Neuronal stem cell (in vitro differentiated cells): ENCODE data around the gene SPATS2L.

Experiments used
- DNase-seq: peaks from one replicate; pipeline ENCODE4 v3.0.0-alpha.2; 2013; ENCODE audit warnings: low spot score
- H2AFZ ChIP-seq: one replicate; pipeline ENCODE4 v1.6.1; 2013; ENCODE audit warnings: mild to moderate bottlenecking, low read length, inconsistent platforms
- H2AK5ac ChIP-seq: 2 replicates; pipeline ENCODE4 v1.6.1; 2013; ENCODE audit warnings: low read depth, mild to moderate bottlenecking, inconsistent platforms, low read length, moderate library complexity, mixed read lengths
- H2BK120ac ChIP-seq: 2 replicates; pipeline ENCODE4 v1.6.1; 2013; ENCODE audit warnings: low read depth, mild to moderate bottlenecking, inconsistent platforms, low read length, moderate library complexity, mixed read lengths
- H2BK12ac ChIP-seq: one replicate; pipeline ENCODE4 v1.6.1; 2013; ENCODE audit warnings: low read length, inconsistent platforms
- H2BK15ac ChIP-seq: 2 replicates; pipeline ENCODE4 v1.6.1; 2013; ENCODE audit warnings: mild to moderate bottlenecking, low read length, inconsistent platforms, mixed read lengths
- H2BK5ac ChIP-seq: one replicate; pipeline ENCODE4 v1.6.1; 2013; ENCODE audit warnings: inconsistent platforms, mild to moderate bottlenecking, low read length, moderate library complexity
- H3K14ac ChIP-seq: one replicate; pipeline ENCODE4 v1.6.1; 2013; ENCODE audit warnings: low read length, inconsistent platforms
- H3K18ac ChIP-seq: 2 replicates; pipeline ENCODE4 v1.6.1; 2013; ENCODE audit warnings: low read length, inconsistent platforms
- H3K23ac ChIP-seq: 2 replicates; pipeline ENCODE4 v1.6.1; 2013; ENCODE audit warnings: low read depth, mild to moderate bottlenecking, mixed read lengths, low read length, inconsistent platforms; ENCODE audit not compliant: poor library complexity
- H3K27ac ChIP-seq: replicated peaks from 3 replicates; pipeline ENCODE4 v1.5.1; 2013; ENCODE audit warnings: low read length, inconsistent platforms
- H3K27me3 ChIP-seq, 3 experiments: 2 replicates each; pipeline ENCODE4 v1.6.1; 2013; ENCODE audit warnings: low read length in 3 of 3, mild to moderate bottlenecking in 2 of 3, inconsistent platforms in 1 of 3, low read depth in 1 of 3, mixed read lengths in 1 of 3, moderate library complexity in 1 of 3; ENCODE audit not compliant: control insufficient read depth in 3 of 3, insufficient read depth in 3 of 3
- H3K36me3 ChIP-seq, 2 donors: replicated peaks in 1 of 2; 2 replicates each; pipeline ENCODE4 v1.6.1; 2013; ENCODE audit warnings: low read length in 2 of 2; ENCODE audit not compliant: control insufficient read depth in 2 of 2, insufficient read depth in 2 of 2
- H3K4ac ChIP-seq: 2 replicates; pipeline ENCODE4 v1.6.1; 2013; ENCODE audit warnings: inconsistent platforms, mild to moderate bottlenecking, low read length, moderate library complexity
- H3K4me1 ChIP-seq, 2 donors: 1 replicate in 1 of 2; 2 replicates in 1 of 2; pipeline ENCODE4 v1.6.1; 2013; ENCODE audit warnings: low read length in 2 of 2, low read depth in 1 of 2; ENCODE audit not compliant: control insufficient read depth in 2 of 2, insufficient read depth in 1 of 2
- H3K4me2 ChIP-seq: one replicate; pipeline ENCODE4 v1.6.1; 2013; ENCODE audit warnings: mild to moderate bottlenecking, low read length, inconsistent platforms; ENCODE audit not compliant: insufficient read depth, poor library complexity, severe bottlenecking
- H3K4me3 ChIP-seq, 2 donors: 2 replicates each; pipeline ENCODE4 v1.5.1; 2013; ENCODE audit warnings: low read length in 2 of 2, mild to moderate bottlenecking in 2 of 2, inconsistent platforms in 1 of 2, moderate library complexity in 1 of 2
- H3K79me1 ChIP-seq: one replicate; pipeline ENCODE4 v1.6.1; 2013; ENCODE audit warnings: low read depth, mild to moderate bottlenecking, inconsistent platforms, low read length, moderate library complexity
- H3K9ac ChIP-seq: one replicate; pipeline ENCODE4 v1.6.1; 2013; ENCODE audit warnings: mild to moderate bottlenecking, low read depth, low read length, inconsistent platforms; ENCODE audit not compliant: poor library complexity
- H3K9me3 ChIP-seq, 2 donors: replicated peaks in 1 of 2; 2 replicates each; pipeline versions ENCODE3 to v1.6.1; 2013; ENCODE audit warnings: low read length in 2 of 2, mild to moderate bottlenecking in 2 of 2, inconsistent platforms in 1 of 2, low read depth in 1 of 2, mixed read lengths in 1 of 2, moderate library complexity in 1 of 2; ENCODE audit not compliant: control insufficient read depth in 2 of 2, insufficient read depth in 1 of 2
- H4K8ac ChIP-seq: one replicate; pipeline ENCODE4 v1.6.1; 2013; ENCODE audit warnings: low read depth, mild to moderate bottlenecking, inconsistent platforms, low read length, moderate library complexity
- H4K91ac ChIP-seq: one replicate; pipeline ENCODE4 v1.6.1; 2013; ENCODE audit warnings: low read length, low read depth, mild to moderate bottlenecking, inconsistent platforms; ENCODE audit not compliant: poor library complexity
- WGBS, 2 donors: extraction: QIAGEN DNeasy Blood & Tissue Kit; methylation state at CpG; one replicate each; pipeline ENCODE4 v1.1.7; 2013; ENCODE audit warnings: missing lambda C conversion rate in 2 of 2, mixed read lengths in 1 of 2; ENCODE audit not compliant: insufficient read length in 2 of 2, insufficient replicate concordance in 1 of 2; ENCODE audit errors: extremely low coverage in 2 of 2; 5-methylcytosine and 5-hydroxymethylcytosine counted together

SPATS2L gene

DNA sequence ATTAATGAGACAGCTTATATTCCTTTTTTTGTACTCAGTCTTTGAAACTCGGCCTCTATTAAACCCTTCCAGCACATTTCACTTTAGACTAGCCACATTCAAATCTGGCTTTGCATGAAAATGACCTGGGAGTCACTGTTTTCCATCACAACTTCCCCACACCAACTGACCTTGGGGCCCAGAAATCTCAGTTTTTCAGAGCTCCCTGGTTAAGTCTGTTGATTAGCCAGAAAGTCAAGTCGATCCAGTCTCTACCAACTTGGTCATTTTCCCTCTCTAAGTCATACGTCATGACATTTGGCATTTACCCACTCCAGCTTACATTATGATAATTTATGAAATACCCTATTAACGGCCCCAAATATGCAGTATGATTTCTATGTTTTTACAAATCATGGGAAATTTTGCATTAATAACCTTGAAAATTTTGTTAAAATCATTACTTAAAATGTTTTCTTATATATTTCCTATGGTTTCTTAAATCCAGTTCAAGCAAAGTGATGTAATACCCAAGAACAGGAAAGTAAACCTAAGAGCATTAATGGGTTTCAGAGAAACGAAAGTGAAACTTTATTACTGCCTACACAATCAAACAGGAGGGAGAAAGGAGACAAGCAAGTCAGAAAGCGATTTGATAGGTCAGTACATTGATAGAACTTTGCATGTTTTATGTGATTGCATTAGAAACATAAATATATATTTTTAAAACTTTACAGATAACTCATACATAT is 77.1 kb downstream of the SPATS2L start:
- H3K4me1 ChIP-seq = peaks cover 22 to 38% of the 10 kb centered on the region in 2 donors
- H2BK5ac ChIP-seq = no peak overlapping the region
- no peak overlapping the region for H3K4ac ChIP-seq
- no peak overlapping the region for H3K18ac ChIP-seq
- H3K14ac ChIP-seq = no peak overlapping the region
- H4K91ac ChIP-seq = no peak overlapping the region
- no peaks in the 10 kb centered on the region for H3K36me3 ChIP-seq
- no peak overlapping the region for H2BK15ac ChIP-seq
- H2BK12ac ChIP-seq = no peak overlapping the region
- H2BK120ac ChIP-seq = no peak overlapping the region
- H2AFZ ChIP-seq = no peak overlapping the region
- no peak overlapping the region for H4K8ac ChIP-seq
- no peak overlapping the region for H3K23ac ChIP-seq
- no peak overlapping the region for H3K27ac ChIP-seq
- no peak overlapping the region for H3K4me3 ChIP-seq
- no peak overlapping the region for H2AK5ac ChIP-seq
- no peak overlapping the region for H3K4me2 ChIP-seq
- no CpG with 5 or more reads among the region's 6 CpGs for WGBS, 2 donors
- no peaks in the 10 kb centered on the region for H3K27me3 ChIP-seq
- DNase-seq = no peak
- H3K9me3 ChIP-seq = no peaks in the 10 kb centered on the region
- H3K9ac ChIP-seq = no peak overlapping the region
- H3K79me1 ChIP-seq = no peaks in the 10 kb centered on the region

DNA sequence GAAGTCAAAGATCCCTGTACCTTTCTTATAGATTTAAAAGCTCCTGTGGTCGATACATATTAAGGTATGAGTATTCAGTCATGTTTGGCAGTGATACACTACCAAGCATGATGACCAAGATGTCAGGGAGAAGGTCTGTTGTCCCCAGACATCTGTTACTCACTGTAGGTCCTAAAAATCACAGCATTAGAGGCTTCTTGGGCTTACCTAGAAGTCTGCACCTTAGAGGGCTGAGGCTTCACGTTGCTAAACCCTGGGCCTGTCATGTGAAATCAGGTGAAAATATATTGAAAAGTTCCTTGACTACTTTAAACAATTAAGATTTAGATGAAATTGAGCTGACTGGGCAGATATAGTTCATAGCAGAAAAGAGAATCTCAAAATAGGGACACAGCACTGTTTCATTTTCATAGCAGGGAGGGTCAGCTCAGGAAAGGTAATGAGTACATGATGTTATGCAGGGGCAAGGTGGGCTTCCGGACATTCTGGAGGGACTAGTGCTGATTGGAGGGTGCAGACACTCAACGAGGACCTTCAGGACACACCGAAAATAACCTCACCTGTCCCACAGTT is 78.7 kb downstream of the SPATS2L start:
- Histone ChIP-seq H2BK12ac (no peak overlapping the region), H3K27ac (no peak overlapping the region), H3K4me2 (no peak overlapping the region), H2AK5ac (no peak overlapping the region), H3K9ac (no peak overlapping the region), H3K4ac (no peak overlapping the region), H2AFZ (no peak overlapping the region), H2BK120ac (no peak overlapping the region), H3K27me3 (no peaks in the 10 kb centered on the region), H3K4me1 (peaks cover 11 to 22% of the 10 kb centered on the region in 2 donors), H3K18ac (no peak overlapping the region), H2BK15ac (no peak overlapping the region), H3K36me3 (peaks cover 5 to 12% of the 10 kb centered on the region in 2 donors), H2BK5ac (no peak overlapping the region), H3K79me1 (no peaks in the 10 kb centered on the region), H4K8ac (no peak overlapping the region), H3K4me3 (no peak overlapping the region), H3K14ac (no peak overlapping the region), H3K9me3 (no peaks in the 10 kb centered on the region), H3K23ac (no peak overlapping the region), H4K91ac (no peak overlapping the region)
- DNase-seq = no peak
- no CpG with 5 or more reads among the region's 5 CpGs for WGBS, 2 donors

DNA sequence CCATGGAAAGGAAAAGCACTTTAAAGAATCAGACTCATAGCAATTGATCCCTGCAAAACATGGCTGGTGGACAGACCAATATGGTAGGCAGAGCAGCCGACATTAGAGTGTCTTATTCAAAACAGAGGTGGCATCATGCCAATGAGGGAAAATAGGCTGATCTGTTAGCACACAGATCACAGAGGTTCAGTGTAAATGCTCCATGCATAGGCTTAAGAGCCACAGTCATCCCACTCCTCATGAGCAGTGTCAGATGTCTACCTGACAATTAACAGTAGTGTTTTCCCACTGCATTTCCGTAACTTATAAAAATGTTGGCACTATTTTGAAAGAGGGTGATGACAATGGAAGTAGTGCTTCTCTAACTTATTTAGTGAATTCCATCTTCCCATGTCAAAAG is 86.7 kb downstream of the SPATS2L start:
- H3K27ac ChIP-seq = no peak overlapping the region
- H2BK12ac ChIP-seq = no peak overlapping the region
- H3K4me2 ChIP-seq = no peak overlapping the region
- no peak overlapping the region for H3K4me3 ChIP-seq
- peaks cover 3 to 15% of the 10 kb centered on the region in 2 donors for H3K4me1 ChIP-seq
- no peaks in the 10 kb centered on the region for H3K9me3 ChIP-seq
- no peaks in the 10 kb centered on the region for H3K27me3 ChIP-seq
- H2BK120ac ChIP-seq = no peak overlapping the region
- no peaks in the 10 kb centered on the region for H3K79me1 ChIP-seq
- no peak overlapping the region for H3K9ac ChIP-seq
- H3K14ac ChIP-seq = no peak overlapping the region
- H3K4ac ChIP-seq = no peak overlapping the region
- no peak overlapping the region for H3K18ac ChIP-seq
- peaks cover 6 to 29% of the 10 kb centered on the region in 2 donors for H3K36me3 ChIP-seq
- no peak overlapping the region for H4K91ac ChIP-seq
- H2BK5ac ChIP-seq = no peak overlapping the region
- H4K8ac ChIP-seq = no peak overlapping the region
- no CpG with 5 or more reads among the region's 2 CpGs for WGBS, 2 donors
- no peak for DNase-seq
- H2AFZ ChIP-seq = no peak overlapping the region
- no peak overlapping the region for H2BK15ac ChIP-seq
- no peak overlapping the region for H3K23ac ChIP-seq
- H2AK5ac ChIP-seq = no peak overlapping the region

DNA sequence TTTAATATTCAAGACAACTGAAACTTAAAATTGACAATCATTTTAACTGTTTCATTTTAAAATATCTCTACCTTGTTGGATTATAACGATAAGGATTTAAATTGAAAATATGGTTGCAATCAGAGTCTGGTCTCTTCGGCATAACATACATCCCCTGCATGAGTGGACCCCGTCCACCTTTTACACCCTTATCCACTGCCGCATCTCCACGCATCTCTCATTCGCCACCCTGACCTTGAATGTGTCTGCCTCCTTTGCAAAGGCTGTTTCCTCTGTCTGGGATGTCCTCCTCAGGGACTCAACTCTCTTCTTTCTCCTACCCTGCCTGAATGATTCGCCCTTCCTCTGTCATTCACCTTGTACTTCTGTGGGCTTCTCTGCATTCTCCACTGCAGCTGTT is 87.6 kb downstream of the SPATS2L start:
- H3K4me3 ChIP-seq = no peak overlapping the region
- H3K4me1 ChIP-seq = peaks cover 3 to 21% of the 10 kb centered on the region in 2 donors
- no peak overlapping the region for H3K4ac ChIP-seq
- no peak overlapping the region for H3K9ac ChIP-seq
- no peak overlapping the region for H2AFZ ChIP-seq
- no peak overlapping the region for H2BK12ac ChIP-seq
- no peak overlapping the region for H2AK5ac ChIP-seq
- no peaks in the 10 kb centered on the region for H3K9me3 ChIP-seq
- no peak overlapping the region for H3K27ac ChIP-seq
- no peak overlapping the region for H3K4me2 ChIP-seq
- no peaks in the 10 kb centered on the region for H3K79me1 ChIP-seq
- no peak overlapping the region for H2BK5ac ChIP-seq
- H3K23ac ChIP-seq = no peak overlapping the region
- H4K91ac ChIP-seq = no peak overlapping the region
- no peak overlapping the region for H3K14ac ChIP-seq
- no peaks in the 10 kb centered on the region for H3K27me3 ChIP-seq
- no peak for DNase-seq
- peaks cover 6 to 29% of the 10 kb centered on the region in 2 donors for H3K36me3 ChIP-seq
- no peak overlapping the region for H2BK120ac ChIP-seq
- no peak overlapping the region for H4K8ac ChIP-seq
- WGBS, 2 donors = no CpG with 5 or more reads among the region's 7 CpGs
- H2BK15ac ChIP-seq = no peak overlapping the region
- H3K18ac ChIP-seq = no peak overlapping the region
